PC-9 (cell line): ENCODE measurements around the gene SGMS1.

Source experiments
- CTCF ChIP-seq: fragments of 200-600 bp; sonication (generic); conservative IDR thresholded peaks from 2 replicates; pipeline ENCODE4 v1.6.1; 2017; ENCODE audit warnings: mixed run types, antibody characterized with exemption, mild to moderate bottlenecking, moderate library complexity
- EZH2 ChIP-seq: fragments of 200-600 bp; sonication (generic); IDR thresholded peaks from 2 replicates; pipeline ENCODE4 v1.8.0; 2017; ENCODE audit warnings: antibody characterized with exemption, low read depth

- TF ChIP-seq EZH2 = no peak
- TF ChIP-seq CTCF = no peak
These were observed 120.0 kb downstream of the SGMS1 start for GRCh38 chr10:50503661-50504320.
